ENCODE data around the gene LORICRIN. TPM values are rescaled to one million over a fixed set of nuclear protein-coding genes. Genes with fewer than 3 reads are reported as not detected.

LORICRIN gene
- total RNA-seq: not detected

- H3K4me1 ChIP-seq: peaks cover 7 to 13% of the 10 kb centered on the region in 2 donors
- no peaks in the 10 kb centered on the region for H3K9me3 ChIP-seq
- intact Hi-C loops (cut with DNase I): no loop called here
- no peaks in the 10 kb centered on the region for H3K36me3 ChIP-seq
- H3K4me3 ChIP-seq: no peak within 1 kb of the TSS
- no peaks in the 10 kb centered on the region for H3K27me3 ChIP-seq
- no peak for TF ChIP-seq CTCF (IDR thresholded peaks at IDR 0.05)
- no peak within 1 kb of the TSS for H3K27ac ChIP-seq
- no peak for DNase-seq (ENCODE audit: low spot score in 2 of 2)
Observed at GRCh38 chr1:153259387-153259786, at the start of gene LORICRIN. LORICRIN (plus strand) TSS chr1:153259687; CDS start chr1:153260950, 1,263 bp downstream.

- Histone ChIP-seq H3K36me3 (no peaks in the 10 kb centered on the region), H3K4me1 (no peaks in the 10 kb centered on the region), H3K4me3 (no peak overlapping the region), H3K27ac (no peak overlapping the region), H3K27me3 (no peaks in the 10 kb centered on the region), H3K9me3 (no peaks in the 10 kb centered on the region)
- intact Hi-C loops (cut with DNase I): no loop called here
- DNase-seq (ENCODE audit: low spot score in 2 of 2): no peak
- TF ChIP-seq CTCF (IDR thresholded peaks at IDR 0.05): no peak
Observed at GRCh38 chr1:153210206-153210605, 49.3 kb upstream of the LORICRIN start.

- Histone ChIP-seq H3K4me1 (no peaks in the 10 kb centered on the region), H3K4me3 (no peak overlapping the region), H3K36me3 (no peaks in the 10 kb centered on the region), H3K27me3 (no peaks in the 10 kb centered on the region), H3K9me3 (no peaks in the 10 kb centered on the region), H3K27ac (no peak overlapping the region)
- TF ChIP-seq CTCF (IDR thresholded peaks at IDR 0.05): no peak
- intact Hi-C loops (cut with DNase I): no loop called here
- DNase-seq (ENCODE audit: low spot score in 2 of 2): no peak
Observed at GRCh38 chr1:153212201-153212600, 47.3 kb upstream of the LORICRIN start.

GRCh38 chr1:153213519-153213918 lies 46.0 kb upstream of the LORICRIN start:
- DNase-seq (ENCODE audit: low spot score in 2 of 2): no peak
- no peaks in the 10 kb centered on the region for H3K4me1 ChIP-seq
- H3K4me3 ChIP-seq: no peak overlapping the region
- no peaks in the 10 kb centered on the region for H3K36me3 ChIP-seq
- intact Hi-C loops (cut with DNase I): no loop called here
- TF ChIP-seq CTCF (IDR thresholded peaks at IDR 0.05): no peak
- no peaks in the 10 kb centered on the region for H3K27me3 ChIP-seq
- no peak overlapping the region for H3K27ac ChIP-seq
- no peaks in the 10 kb centered on the region for H3K9me3 ChIP-seq

- no peaks in the 10 kb centered on the region for H3K36me3 ChIP-seq
- H3K27me3 ChIP-seq: no peaks in the 10 kb centered on the region
- no peaks in the 10 kb centered on the region for H3K9me3 ChIP-seq
- H3K27ac ChIP-seq: no peak within 1 kb of the TSS
- no peak for TF ChIP-seq CTCF (IDR thresholded peaks at IDR 0.05)
- no peak within 1 kb of the TSS for H3K4me3 ChIP-seq
- intact Hi-C loops (cut with DNase I): no loop called here
- no peak for DNase-seq (ENCODE audit: low spot score in 2 of 2)
- no peaks in the 10 kb centered on the region for H3K4me1 ChIP-seq
Observed at GRCh38 chr1:153217212-153217611, 42.3 kb upstream of the LORICRIN start, which contains the start of gene PRR9. PRR9 (plus strand) TSS chr1:153217584; CDS start chr1:153218145, 561 bp downstream.

Data from ascending aorta (tissue), 2 donors.